Measurements from ENCODE around the gene IGSF11.

IGSF11 gene

DNA sequence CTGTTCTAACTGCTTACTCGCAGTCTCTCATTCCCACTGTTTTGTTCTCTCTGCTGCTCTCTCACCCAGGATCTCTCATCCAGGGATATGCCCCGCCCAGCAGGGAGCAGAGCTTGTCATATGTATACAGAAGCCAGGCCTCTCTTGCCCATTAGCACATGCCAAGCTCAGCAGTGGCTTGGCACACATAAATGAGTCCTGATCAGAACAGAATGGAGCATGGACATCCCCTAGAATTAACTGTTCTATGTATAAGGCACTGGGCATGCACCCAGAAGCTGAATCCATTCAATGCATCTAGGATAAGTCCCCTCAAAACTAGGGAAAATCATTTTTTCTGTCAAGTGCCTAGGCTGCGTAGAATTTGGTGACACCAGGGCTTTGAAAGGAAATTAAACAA is 61.6 kb downstream of the IGSF11 start:
- TF ChIP-seq, protein P1, sequence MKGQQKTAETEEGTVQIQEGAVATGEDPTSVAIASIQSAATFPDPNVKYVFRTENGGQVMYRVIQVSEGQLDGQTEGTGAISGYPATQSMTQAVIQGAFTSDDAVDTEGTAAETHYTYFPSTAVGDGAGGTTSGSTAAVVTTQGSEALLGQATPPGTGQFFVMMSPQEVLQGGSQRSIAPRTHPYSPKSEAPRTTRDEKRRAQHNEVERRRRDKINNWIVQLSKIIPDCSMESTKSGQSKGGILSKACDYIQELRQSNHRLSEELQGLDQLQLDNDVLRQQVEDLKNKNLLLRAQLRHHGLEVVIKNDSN (IDR thresholded peaks at IDR 0.05), result no peak
- TF ChIP-seq TCF12 (IDR thresholded peaks at IDR 0.05; ENCODE audit: low read depth) (no peak), ZBTB7A (IDR thresholded peaks at IDR 0.05; ENCODE audit: low read depth) (no peak), CEBPB (IDR thresholded peaks at IDR 0.05) (no peak), EGR1 (IDR thresholded peaks at IDR 0.05) (no peak), TAF1 (IDR thresholded peaks at IDR 0.05; ENCODE audit: low read depth) (no peak), NFIC (IDR thresholded peaks at IDR 0.05) (no peak), FOXM1 (IDR thresholded peaks at IDR 0.05; ENCODE audit: borderline replicate concordance, low read depth) (no peak), RAD21 (IDR thresholded peaks at IDR 0.05; ENCODE audit: low read depth) (no peak), EP300 (IDR thresholded peaks at IDR 0.05; ENCODE audit: borderline replicate concordance) (no peak), YY1 (IDR thresholded peaks at IDR 0.05; ENCODE audit: low read depth) (no peak), TEAD4 (IDR thresholded peaks at IDR 0.05) (no peak), CREB1 (IDR thresholded peaks at IDR 0.05; ENCODE audit: low read depth) (no peak)
- TF ChIP-seq, protein P2, sequence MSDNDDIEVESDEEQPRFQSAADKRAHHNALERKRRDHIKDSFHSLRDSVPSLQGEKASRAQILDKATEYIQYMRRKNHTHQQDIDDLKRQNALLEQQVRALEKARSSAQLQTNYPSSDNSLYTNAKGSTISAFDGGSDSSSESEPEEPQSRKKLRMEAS (IDR thresholded peaks at IDR 0.05), result no peak
- TF ChIP-seq, protein P3, sequence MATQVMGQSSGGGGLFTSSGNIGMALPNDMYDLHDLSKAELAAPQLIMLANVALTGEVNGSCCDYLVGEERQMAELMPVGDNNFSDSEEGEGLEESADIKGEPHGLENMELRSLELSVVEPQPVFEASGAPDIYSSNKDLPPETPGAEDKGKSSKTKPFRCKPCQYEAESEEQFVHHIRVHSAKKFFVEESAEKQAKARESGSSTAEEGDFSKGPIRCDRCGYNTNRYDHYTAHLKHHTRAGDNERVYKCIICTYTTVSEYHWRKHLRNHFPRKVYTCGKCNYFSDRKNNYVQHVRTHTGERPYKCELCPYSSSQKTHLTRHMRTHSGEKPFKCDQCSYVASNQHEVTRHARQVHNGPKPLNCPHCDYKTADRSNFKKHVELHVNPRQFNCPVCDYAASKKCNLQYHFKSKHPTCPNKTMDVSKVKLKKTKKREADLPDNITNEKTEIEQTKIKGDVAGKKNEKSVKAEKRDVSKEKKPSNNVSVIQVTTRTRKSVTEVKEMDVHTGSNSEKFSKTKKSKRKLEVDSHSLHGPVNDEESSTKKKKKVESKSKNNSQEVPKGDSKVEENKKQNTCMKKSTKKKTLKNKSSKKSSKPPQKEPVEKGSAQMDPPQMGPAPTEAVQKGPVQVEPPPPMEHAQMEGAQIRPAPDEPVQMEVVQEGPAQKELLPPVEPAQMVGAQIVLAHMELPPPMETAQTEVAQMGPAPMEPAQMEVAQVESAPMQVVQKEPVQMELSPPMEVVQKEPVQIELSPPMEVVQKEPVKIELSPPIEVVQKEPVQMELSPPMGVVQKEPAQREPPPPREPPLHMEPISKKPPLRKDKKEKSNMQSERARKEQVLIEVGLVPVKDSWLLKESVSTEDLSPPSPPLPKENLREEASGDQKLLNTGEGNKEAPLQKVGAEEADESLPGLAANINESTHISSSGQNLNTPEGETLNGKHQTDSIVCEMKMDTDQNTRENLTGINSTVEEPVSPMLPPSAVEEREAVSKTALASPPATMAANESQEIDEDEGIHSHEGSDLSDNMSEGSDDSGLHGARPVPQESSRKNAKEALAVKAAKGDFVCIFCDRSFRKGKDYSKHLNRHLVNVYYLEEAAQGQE (IDR thresholded peaks at IDR 0.05; ENCODE audit: low read depth), result no peak

DNA sequence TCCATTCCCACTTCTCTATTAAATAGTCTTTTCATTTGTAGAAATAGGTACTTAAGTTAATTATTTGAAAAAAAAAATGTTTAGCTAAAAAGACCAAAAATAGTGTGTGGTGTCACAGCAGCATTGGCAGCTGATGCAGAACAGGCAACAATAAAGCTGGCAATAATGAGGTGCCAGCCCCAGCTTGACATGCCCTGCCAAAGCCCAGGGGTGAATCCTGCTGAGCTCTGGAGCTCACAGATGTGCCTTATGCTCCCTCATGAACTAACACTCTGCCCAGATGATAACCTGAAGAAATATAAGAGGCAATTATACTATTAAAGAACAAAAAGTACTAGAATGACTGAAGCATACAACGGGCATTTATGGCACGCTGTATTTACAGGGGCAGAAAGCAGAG is 63.8 kb downstream of the IGSF11 start:
- no peak for TF ChIP-seq EGR1 (IDR thresholded peaks at IDR 0.05)
- TF ChIP-seq TCF12 (IDR thresholded peaks at IDR 0.05; ENCODE audit: low read depth), result no peak
- TF ChIP-seq, protein P1 (IDR thresholded peaks at IDR 0.05), result no peak
- no peak for TF ChIP-seq TAF1 (IDR thresholded peaks at IDR 0.05; ENCODE audit: low read depth)
- TF ChIP-seq, protein P3 (IDR thresholded peaks at IDR 0.05; ENCODE audit: low read depth), result no peak
- TF ChIP-seq TEAD4 (IDR thresholded peaks at IDR 0.05), result no peak
- no peak for TF ChIP-seq EP300 (IDR thresholded peaks at IDR 0.05; ENCODE audit: borderline replicate concordance)
- no peak for TF ChIP-seq RAD21 (IDR thresholded peaks at IDR 0.05; ENCODE audit: low read depth)
- no peak for TF ChIP-seq CEBPB (IDR thresholded peaks at IDR 0.05)
- TF ChIP-seq, protein P2 (IDR thresholded peaks at IDR 0.05), result no peak
- no peak for TF ChIP-seq FOXM1 (IDR thresholded peaks at IDR 0.05; ENCODE audit: borderline replicate concordance, low read depth)

DNA sequence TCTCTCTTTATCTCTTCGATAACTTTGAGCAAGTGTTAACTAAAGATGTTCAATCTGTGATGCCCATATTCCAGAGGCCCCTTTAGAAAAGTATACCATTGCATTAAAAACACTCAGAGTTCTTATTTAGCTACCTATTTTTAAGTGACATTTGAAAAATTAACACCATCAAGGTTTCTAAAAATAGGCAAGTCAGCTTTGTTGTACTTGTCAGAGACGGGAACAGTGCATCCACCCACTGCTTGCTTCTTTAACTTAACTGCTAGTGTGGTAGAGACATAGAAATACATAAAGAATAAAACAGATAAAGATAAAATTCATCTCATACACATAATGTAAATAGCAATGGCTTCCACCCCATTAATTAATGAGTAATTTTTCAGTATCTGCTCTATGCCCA is 66.0 kb downstream of the IGSF11 start:
- TF ChIP-seq, protein P1 (IDR thresholded peaks at IDR 0.05), result no peak

DNA sequence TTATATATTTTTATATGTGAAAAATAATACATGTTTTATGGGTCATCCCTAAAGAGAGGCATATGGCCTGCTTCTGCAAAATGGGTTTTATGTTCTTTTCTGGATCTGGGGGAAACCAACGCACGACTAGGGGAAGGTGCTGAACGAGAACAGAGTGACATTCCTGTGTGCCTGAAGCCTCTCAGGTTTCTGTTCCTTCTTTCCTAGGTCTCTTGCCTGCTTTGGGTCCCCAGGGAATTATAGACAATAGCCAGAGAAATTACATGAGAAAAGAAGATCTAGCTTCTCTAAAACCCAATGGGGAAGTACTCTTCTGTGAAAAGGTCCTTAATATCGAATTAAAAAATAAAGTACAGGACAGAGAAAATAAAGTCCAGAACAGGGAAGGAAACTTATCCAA is 66.5 kb downstream of the IGSF11 start:
- TF ChIP-seq NFIC (IDR thresholded peaks at IDR 0.05), result no peak
- TF ChIP-seq, protein P2 (IDR thresholded peaks at IDR 0.05), result no peak
- TF ChIP-seq EGR1 (IDR thresholded peaks at IDR 0.05), result no peak
- no peak for TF ChIP-seq CREB1 (IDR thresholded peaks at IDR 0.05; ENCODE audit: low read depth)
- no peak for TF ChIP-seq TEAD4 (IDR thresholded peaks at IDR 0.05)
- TF ChIP-seq CEBPB (IDR thresholded peaks at IDR 0.05), result no peak
- TF ChIP-seq FOXM1 (IDR thresholded peaks at IDR 0.05; ENCODE audit: borderline replicate concordance, low read depth), result no peak
- no peak for TF ChIP-seq ZBTB7A (IDR thresholded peaks at IDR 0.05; ENCODE audit: low read depth)
- no peak for TF ChIP-seq TAF1 (IDR thresholded peaks at IDR 0.05; ENCODE audit: low read depth)
- TF ChIP-seq EP300 (IDR thresholded peaks at IDR 0.05; ENCODE audit: borderline replicate concordance), result no peak
- no peak for TF ChIP-seq TCF12 (IDR thresholded peaks at IDR 0.05; ENCODE audit: low read depth)
- TF ChIP-seq YY1 (IDR thresholded peaks at IDR 0.05; ENCODE audit: low read depth), result no peak
- TF ChIP-seq, protein P1 (IDR thresholded peaks at IDR 0.05), result no peak
- no peak for TF ChIP-seq RAD21 (IDR thresholded peaks at IDR 0.05; ENCODE audit: low read depth)
- TF ChIP-seq, protein P3 (IDR thresholded peaks at IDR 0.05; ENCODE audit: low read depth), result no peak

All from Ishikawa (cell line).